Measurements from ENCODE around the gene HOXB9.

The HOXB9 gene

GRCh38 chr17:48629411-48629759 lies 3.2 kb upstream of the HOXB9 start:
- TF ChIP-seq CTCF (conservative IDR thresholded peaks at IDR 0.05; ENCODE audit: low read depth, low read length) = no peak
- H3K27ac ChIP-seq = no peak overlapping the region
- peaks cover 31% of the 10 kb centered on the region for H3K4me1 ChIP-seq (ENCODE audit: low read depth, poor library complexity, severe bottlenecking)
- H3K9ac ChIP-seq = no peak overlapping the region
- no peaks in the 10 kb centered on the region for H3K36me3 ChIP-seq (ENCODE audit: insufficient read depth)
- no peak overlapping the region for H2AFZ ChIP-seq (ENCODE audit: low read depth)
- no peaks in the 10 kb centered on the region for H3K79me2 ChIP-seq (ENCODE audit: insufficient read depth, low read depth)
- H3K4me2 ChIP-seq = no peak overlapping the region
- H3K4me3 ChIP-seq (IDR thresholded peaks at IDR 0.05; ENCODE audit: insufficient read depth, low read depth, low read length) = no peak overlapping the region
- H4K20me1 ChIP-seq (ENCODE audit: insufficient read depth) = no peaks in the 10 kb centered on the region
- peaks cover 28% of the 10 kb centered on the region for H3K27me3 ChIP-seq (ENCODE audit: insufficient read depth, low read depth)

- H3K36me3 ChIP-seq (ENCODE audit: insufficient read depth) = no peaks in the 10 kb centered on the region
- H3K9ac ChIP-seq = no peak overlapping the region
- no peaks in the 10 kb centered on the region for H4K20me1 ChIP-seq (ENCODE audit: insufficient read depth)
- H3K27me3 ChIP-seq (ENCODE audit: insufficient read depth, low read depth) = peaks cover 33% of the 10 kb centered on the region
- peaks cover 31% of the 10 kb centered on the region for H3K4me1 ChIP-seq (ENCODE audit: low read depth, poor library complexity, severe bottlenecking)
- no peak overlapping the region for H2AFZ ChIP-seq (ENCODE audit: low read depth)
- no peak for TF ChIP-seq CTCF (conservative IDR thresholded peaks at IDR 0.05; ENCODE audit: low read depth, low read length)
- no peak overlapping the region for H3K27ac ChIP-seq
- H3K4me3 ChIP-seq (IDR thresholded peaks at IDR 0.05; ENCODE audit: insufficient read depth, low read depth, low read length) = no peak overlapping the region
- H3K4me2 ChIP-seq = no peak overlapping the region
- H3K79me2 ChIP-seq (ENCODE audit: insufficient read depth, low read depth) = no peaks in the 10 kb centered on the region
Observed at GRCh38 chr17:48628649-48629410, 2.7 kb upstream of the HOXB9 start.

- Histone ChIP-seq H3K27ac (no peak overlapping the region), H3K4me2 (no peak overlapping the region), H3K9ac (no peak overlapping the region), H3K79me2 (ENCODE audit: insufficient read depth, low read depth) (no peaks in the 10 kb centered on the region), H2AFZ (ENCODE audit: low read depth) (no peak overlapping the region), H3K4me1 (ENCODE audit: low read depth, poor library complexity, severe bottlenecking) (peaks cover 23% of the 10 kb centered on the region), H3K27me3 (ENCODE audit: insufficient read depth, low read depth) (peaks cover 40% of the 10 kb centered on the region), H3K36me3 (ENCODE audit: insufficient read depth) (no peaks in the 10 kb centered on the region), H4K20me1 (ENCODE audit: insufficient read depth) (no peaks in the 10 kb centered on the region), H3K4me3 (IDR thresholded peaks at IDR 0.05; ENCODE audit: insufficient read depth, low read depth, low read length) (no peak overlapping the region)
- TF ChIP-seq CTCF (conservative IDR thresholded peaks at IDR 0.05; ENCODE audit: low read depth, low read length) = no peak
Observed at GRCh38 chr17:48627623-48628521, 1.7 kb upstream of the HOXB9 start.

GRCh38 chr17:48627118-48627597 lies 1.0 kb upstream of the HOXB9 start:
- H2AFZ ChIP-seq (ENCODE audit: low read depth) = peak overlapping the region; percentile 38; the same call in 1 of the 2 replicates
- no peak overlapping the region; the same call in 1 of the 2 replicates for H3K9ac ChIP-seq
- H3K36me3 ChIP-seq (ENCODE audit: insufficient read depth) = no peaks in the 10 kb centered on the region
- H3K4me2 ChIP-seq = no peak overlapping the region; the same call in 1 of the 2 replicates
- no peak for TF ChIP-seq CTCF (conservative IDR thresholded peaks at IDR 0.05; ENCODE audit: low read depth, low read length)
- peaks cover 47% of the 10 kb centered on the region for H3K27me3 ChIP-seq (ENCODE audit: insufficient read depth, low read depth)
- peaks cover 16% of the 10 kb centered on the region for H3K4me1 ChIP-seq (ENCODE audit: low read depth, poor library complexity, severe bottlenecking)
- no peak overlapping the region for H3K4me3 ChIP-seq (IDR thresholded peaks at IDR 0.05; ENCODE audit: insufficient read depth, low read depth, low read length)
- no peak overlapping the region for H3K27ac ChIP-seq
- no peaks in the 10 kb centered on the region for H4K20me1 ChIP-seq (ENCODE audit: insufficient read depth)
- no peaks in the 10 kb centered on the region for H3K79me2 ChIP-seq (ENCODE audit: insufficient read depth, low read depth)
